HepG2 (cell line): Measurements from ENCODE around the gene PLLP. TPM values are rescaled to one million over a fixed set of nuclear protein-coding genes. Genes with fewer than 3 reads are reported as not detected.

Experiments
- FOXO4 ChIP-seq: sonication (generic); formaldehyde crosslinking; conservative IDR thresholded peaks from 2 replicates; pipeline ENCODE4 v1.8.1; 2023; ENCODE audit warnings: missing genetic modification reagents
- GATAD2A ChIP-seq: IDR thresholded peaks from 2 replicates; pipeline ENCODE4 v1.6.1; 2016
- GMEB2 ChIP-seq: IDR thresholded peaks from 2 replicates; pipeline ENCODE4 v1.6.1; 2016; ENCODE audit warnings: missing biosample characterization, missing genetic modification reagents, low read depth
- KMT2B ChIP-seq: IDR thresholded peaks from 2 replicates; pipeline ENCODE4 v1.6.1; 2016; ENCODE audit warnings: missing genetic modification reagents, missing compliant biosample characterization
- MIXL1 ChIP-seq: IDR thresholded peaks from 2 replicates; pipeline ENCODE4 v1.6.1; 2016
- NCOA5 ChIP-seq: sonication (generic); formaldehyde crosslinking; IDR thresholded peaks from 2 replicates; pipeline ENCODE4 v1.4.0; 2020; ENCODE audit warnings: missing genetic modification reagents
- NONO ChIP-seq, 2 experiments: fragments of 450-650 bp in 1 of 2; sonication (generic) in 1 of 2; formaldehyde crosslinking in 1 of 2; IDR thresholded peaks in 1 of 2; conservative IDR thresholded peaks in 1 of 2; 2 replicates each; pipeline versions ENCODE4 v1.6.1 to v1.8.0; 2017 to 2022; ENCODE audit warnings: mild to moderate bottlenecking in 1 of 2, missing genetic modification reagents in 1 of 2, moderate library complexity in 1 of 2
- PRDM4 ChIP-seq: sonication (generic); formaldehyde crosslinking; IDR thresholded peaks from 2 replicates; pipeline ENCODE4 v1.9.0; 2021; ENCODE audit warnings: missing genetic modification reagents, borderline replicate concordance
- TARDBP ChIP-seq: sonication (generic); formaldehyde crosslinking; IDR thresholded peaks from 2 replicates; pipeline ENCODE4 v1.8.0; 2022; ENCODE audit warnings: mild to moderate bottlenecking, missing genetic modification reagents
- ZNF253 ChIP-seq: sonication (generic); formaldehyde crosslinking; IDR thresholded peaks from 2 replicates; pipeline ENCODE4 v1.8.0; 2022; ENCODE audit warnings: mild to moderate bottlenecking, missing genetic modification reagents, borderline replicate concordance
- ZNF292 ChIP-seq: sonication (generic); formaldehyde crosslinking; IDR thresholded peaks from 2 replicates; pipeline ENCODE4 v1.8.1; 2022; ENCODE audit warnings: mild to moderate bottlenecking, low read depth, missing genetic modification reagents, borderline replicate concordance
- ZNF7 ChIP-seq: IDR thresholded peaks from 2 replicates; pipeline ENCODE4 v1.6.1; 2016; ENCODE audit warnings: missing biosample characterization, missing genetic modification reagents
- ZNF782 ChIP-seq: sonication (generic); formaldehyde crosslinking; IDR thresholded peaks from 2 replicates; pipeline ENCODE4 v1.4.0; 2020; ENCODE audit warnings: missing genetic modification reagents, mild to moderate bottlenecking, borderline replicate concordance
- ZNF839 ChIP-seq: sonication (generic); formaldehyde crosslinking; IDR thresholded peaks from 2 replicates; pipeline ENCODE4 v1.4.0; 2020; ENCODE audit warnings: missing genetic modification reagents, mild to moderate bottlenecking, borderline replicate concordance
- ZNF891 ChIP-seq: sonication (generic); formaldehyde crosslinking; IDR thresholded peaks from 2 replicates; pipeline ENCODE4 v1.5.0; 2020; ENCODE audit warnings: mild to moderate bottlenecking, missing genetic modification reagents
- polyA plus RNA-seq, 8 experiments: library from polyadenylated mRNA; depleted of rRNA in 3 of 8; stranded (reverse) in 7 of 8; unstranded in 1 of 8; fragments of >200 nt; fragmentation: Illumina TruSeq in 4 of 8; extraction: Trizol in 4 of 8; gene quantifications; 2 replicates each; pipeline versions ENCODE4 v1.2.1 to v1.2.3, GENCODE V29; 2011 to 2016; ENCODE audit warnings: low read depth in 4 of 8, missing spikeins in 1 of 8, mixed read lengths in 1 of 8; ENCODE audit not compliant: insufficient read depth in 1 of 8
- total RNA-seq, 5 experiments: library from RNA; depleted of rRNA; stranded (reverse); fragments of >200 nt; fragmentation: Illumina TruSeq; extraction: Trizol; gene quantifications; 2 replicates each; pipeline ENCODE4 v1.2.3, GENCODE V29; 2016; ENCODE audit warnings: low read depth in 1 of 5
- TF ChIP-seq, protein P1 (sequence below): sonication (generic); formaldehyde crosslinking; IDR thresholded peaks from 2 replicates; pipeline ENCODE4 v1.4.0; 2020; ENCODE audit warnings: missing genetic modification reagents
- TF ChIP-seq, protein P2 (sequence below): sonication (generic); formaldehyde crosslinking; IDR thresholded peaks from 2 replicates; pipeline ENCODE4 v1.5.0; 2020; ENCODE audit warnings: mild to moderate bottlenecking, missing genetic modification reagents, moderate library complexity
- TF ChIP-seq, protein P3 (sequence below): sonication (generic); formaldehyde crosslinking; IDR thresholded peaks from 2 replicates; pipeline ENCODE4 v1.8.0; 2022; ENCODE audit warnings: mild to moderate bottlenecking, missing genetic modification reagents, moderate library complexity

The PLLP gene
- total and polyA plus RNA-seq, 2 of the 13 experiments (the other 11 are each of a cell fraction or from before 2014, with no cell fraction given) = 60.6 to 127 TPM

DNA sequence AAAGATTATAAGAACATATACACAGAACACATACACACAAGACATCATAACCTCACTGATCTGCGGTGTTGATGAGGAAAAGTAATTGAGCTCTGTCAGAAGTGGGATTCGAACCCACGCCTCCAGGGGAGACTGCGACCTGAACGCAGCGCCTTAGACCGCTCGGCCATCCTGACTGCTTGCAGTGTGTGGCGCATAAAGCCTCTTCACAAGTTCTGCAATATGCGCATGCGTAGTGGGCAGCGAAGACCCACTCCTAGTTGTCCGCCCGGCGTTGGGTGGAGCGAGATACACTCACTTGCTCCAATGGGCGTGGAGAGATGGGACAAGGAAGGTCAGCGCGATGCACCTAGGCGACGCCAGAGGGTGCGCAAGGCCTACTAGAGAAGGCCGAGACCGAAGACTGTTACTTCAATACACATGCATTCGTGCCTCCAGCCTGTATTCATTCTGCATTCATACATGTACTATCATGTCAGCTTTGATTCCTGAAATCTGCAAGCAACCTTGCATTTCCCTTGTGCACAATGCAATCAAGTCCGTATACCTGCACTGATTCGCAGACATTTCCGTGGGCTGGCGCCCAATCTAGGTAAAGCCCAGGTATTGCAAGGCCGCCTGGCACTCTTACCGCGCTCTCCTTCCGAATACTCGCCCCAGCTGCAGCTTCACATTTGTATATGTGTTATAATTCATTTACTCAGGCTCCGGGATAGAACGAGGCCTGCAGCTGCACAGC is 16.1 kb upstream of the PLLP start (continued):
- TF ChIP-seq, protein P1, sequence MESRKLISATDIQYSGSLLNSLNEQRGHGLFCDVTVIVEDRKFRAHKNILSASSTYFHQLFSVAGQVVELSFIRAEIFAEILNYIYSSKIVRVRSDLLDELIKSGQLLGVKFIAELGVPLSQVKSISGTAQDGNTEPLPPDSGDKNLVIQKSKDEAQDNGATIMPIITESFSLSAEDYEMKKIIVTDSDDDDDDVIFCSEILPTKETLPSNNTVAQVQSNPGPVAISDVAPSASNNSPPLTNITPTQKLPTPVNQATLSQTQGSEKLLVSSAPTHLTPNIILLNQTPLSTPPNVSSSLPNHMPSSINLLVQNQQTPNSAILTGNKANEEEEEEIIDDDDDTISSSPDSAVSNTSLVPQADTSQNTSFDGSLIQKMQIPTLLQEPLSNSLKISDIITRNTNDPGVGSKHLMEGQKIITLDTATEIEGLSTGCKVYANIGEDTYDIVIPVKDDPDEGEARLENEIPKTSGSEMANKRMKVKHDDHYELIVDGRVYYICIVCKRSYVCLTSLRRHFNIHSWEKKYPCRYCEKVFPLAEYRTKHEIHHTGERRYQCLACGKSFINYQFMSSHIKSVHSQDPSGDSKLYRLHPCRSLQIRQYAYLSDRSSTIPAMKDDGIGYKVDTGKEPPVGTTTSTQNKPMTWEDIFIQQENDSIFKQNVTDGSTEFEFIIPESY (CRISPR knock-in tag) = peak; percentile 87
- TF ChIP-seq ZNF7 (CRISPR knock-in tag) (no peak), TARDBP (peak; percentile 99), ZNF839 (CRISPR knock-in tag) (peak; percentile 31; the same call in 1 of the 2 replicates), ZNF292 (CRISPR knock-in tag) (peak; percentile 74; the same call in 1 of the 2 replicates), GMEB2 (CRISPR knock-in tag) (peak; percentile 28; the same call in 1 of the 2 replicates), NONO (IDR thresholded peaks at IDR 0.05) (no peak), NONO (CRISPR knock-in tag; conservative IDR thresholded peaks at IDR 0.05) (peak; percentile 99), MIXL1 (CRISPR knock-in tag) (peak; percentile 87), ZNF253 (CRISPR knock-in tag) (no peak), FOXO4 (no peak), ZNF782 (no peak; the same call in 1 of the 2 replicates), PRDM4 (CRISPR knock-in tag) (peak; percentile 61; the same call in 1 of the 2 replicates), NCOA5 (CRISPR knock-in tag) (no peak), ZNF891 (CRISPR knock-in tag) (0 out of 2 replicates have a peak, but pooled peaks have one; percentile 19), KMT2B (CRISPR knock-in tag) (peak; percentile 80; the same call in 1 of the 2 replicates), GATAD2A (CRISPR knock-in tag) (peak; percentile 88)
- TF ChIP-seq, protein P2, sequence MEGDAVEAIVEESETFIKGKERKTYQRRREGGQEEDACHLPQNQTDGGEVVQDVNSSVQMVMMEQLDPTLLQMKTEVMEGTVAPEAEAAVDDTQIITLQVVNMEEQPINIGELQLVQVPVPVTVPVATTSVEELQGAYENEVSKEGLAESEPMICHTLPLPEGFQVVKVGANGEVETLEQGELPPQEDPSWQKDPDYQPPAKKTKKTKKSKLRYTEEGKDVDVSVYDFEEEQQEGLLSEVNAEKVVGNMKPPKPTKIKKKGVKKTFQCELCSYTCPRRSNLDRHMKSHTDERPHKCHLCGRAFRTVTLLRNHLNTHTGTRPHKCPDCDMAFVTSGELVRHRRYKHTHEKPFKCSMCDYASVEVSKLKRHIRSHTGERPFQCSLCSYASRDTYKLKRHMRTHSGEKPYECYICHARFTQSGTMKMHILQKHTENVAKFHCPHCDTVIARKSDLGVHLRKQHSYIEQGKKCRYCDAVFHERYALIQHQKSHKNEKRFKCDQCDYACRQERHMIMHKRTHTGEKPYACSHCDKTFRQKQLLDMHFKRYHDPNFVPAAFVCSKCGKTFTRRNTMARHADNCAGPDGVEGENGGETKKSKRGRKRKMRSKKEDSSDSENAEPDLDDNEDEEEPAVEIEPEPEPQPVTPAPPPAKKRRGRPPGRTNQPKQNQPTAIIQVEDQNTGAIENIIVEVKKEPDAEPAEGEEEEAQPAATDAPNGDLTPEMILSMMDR = peak; percentile 100
- TF ChIP-seq, protein P3, sequence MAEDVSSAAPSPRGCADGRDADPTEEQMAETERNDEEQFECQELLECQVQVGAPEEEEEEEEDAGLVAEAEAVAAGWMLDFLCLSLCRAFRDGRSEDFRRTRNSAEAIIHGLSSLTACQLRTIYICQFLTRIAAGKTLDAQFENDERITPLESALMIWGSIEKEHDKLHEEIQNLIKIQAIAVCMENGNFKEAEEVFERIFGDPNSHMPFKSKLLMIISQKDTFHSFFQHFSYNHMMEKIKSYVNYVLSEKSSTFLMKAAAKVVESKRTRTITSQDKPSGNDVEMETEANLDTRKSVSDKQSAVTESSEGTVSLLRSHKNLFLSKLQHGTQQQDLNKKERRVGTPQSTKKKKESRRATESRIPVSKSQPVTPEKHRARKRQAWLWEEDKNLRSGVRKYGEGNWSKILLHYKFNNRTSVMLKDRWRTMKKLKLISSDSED (CRISPR knock-in tag) = no peak
